ENCODE measurements around the gene ALX3.
A peak's percentile ranks its signal among the peaks of the same experiment; 100 is the strongest.

ALX3 gene

DNA sequence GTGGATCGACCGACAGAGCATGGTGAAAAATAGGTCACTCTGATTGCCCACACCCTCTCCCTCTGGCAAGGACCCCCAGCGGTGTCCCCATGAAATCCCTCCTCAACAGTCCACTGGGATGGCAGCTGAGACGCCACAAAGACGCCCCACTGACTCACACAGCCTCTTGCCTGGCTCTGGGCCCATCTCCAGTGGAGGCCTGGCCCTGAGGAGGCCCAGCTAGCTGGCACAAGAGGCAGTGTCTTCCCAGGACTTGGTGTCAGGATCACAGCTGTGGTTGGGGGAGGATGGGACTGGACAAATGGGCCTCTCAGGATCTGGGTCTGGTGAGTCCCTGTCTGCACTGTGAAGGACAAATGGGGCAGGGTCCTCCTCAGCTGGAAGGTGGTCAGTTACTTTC lies 4.6 kb downstream of the ALX3 start:
- DNase-seq (ENCODE audit: low read depth in 3 of 3), result no peak

DNA sequence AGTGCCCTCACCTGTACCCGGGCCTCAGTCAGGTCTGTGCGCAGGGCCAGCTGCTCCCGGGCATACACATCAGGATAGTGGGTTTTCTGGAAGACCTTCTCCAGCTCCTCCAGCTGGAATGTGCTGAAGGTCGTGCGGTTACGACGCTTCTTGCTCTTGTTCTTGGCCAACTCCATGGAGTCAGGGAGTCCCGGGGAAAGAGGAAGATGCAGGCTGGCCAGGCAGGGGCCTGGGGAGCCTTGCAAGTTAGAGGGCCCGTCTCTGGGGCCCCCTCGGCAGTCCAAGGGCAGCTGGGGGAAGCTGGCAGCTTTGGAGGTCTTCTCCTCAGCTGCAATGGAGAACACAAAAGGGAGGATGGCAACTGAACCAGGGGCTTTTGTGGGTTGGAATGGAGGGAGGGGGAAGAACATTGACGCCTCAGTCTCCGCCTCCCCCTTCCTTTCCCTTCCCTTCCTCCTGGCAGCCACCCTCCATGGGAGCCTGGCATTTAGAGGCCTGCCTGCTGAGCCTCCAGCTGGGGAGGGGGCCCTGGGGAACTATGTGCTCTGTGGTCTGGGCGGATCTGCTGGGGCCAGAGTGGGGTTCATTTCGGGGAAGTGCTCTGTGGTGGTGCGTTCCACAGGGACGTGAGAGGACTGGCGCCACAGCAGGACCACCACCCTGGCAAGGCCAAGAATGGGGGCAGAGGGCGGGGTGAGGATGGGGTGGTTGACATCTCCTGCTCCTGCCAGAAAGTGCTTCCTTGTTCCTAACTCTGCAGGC lies 5.7 kb downstream of the ALX3 start:
- no peak for DNase-seq (ENCODE audit: low read depth in 3 of 3)

DNA sequence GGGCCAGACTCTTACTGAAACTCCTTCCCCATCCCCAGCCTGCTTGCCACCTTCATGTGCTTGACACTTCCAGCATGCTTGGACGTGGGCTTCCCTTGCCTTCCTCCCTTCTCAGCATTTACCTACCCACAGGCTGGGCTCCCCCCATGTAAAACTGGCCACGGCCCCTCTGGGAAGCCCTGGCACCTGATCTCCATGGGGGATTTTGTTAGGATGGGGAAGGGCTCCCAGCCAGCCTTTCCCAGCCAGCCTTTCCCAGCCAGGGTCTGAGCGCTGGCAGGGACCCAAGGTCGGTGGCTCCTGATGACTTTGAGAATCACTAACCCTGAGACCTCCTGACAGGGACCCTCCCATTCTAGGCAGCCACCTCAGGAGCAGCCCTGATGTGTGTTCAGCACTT lies 6.7 kb downstream of the ALX3 start:
- DNase-seq (ENCODE audit: low read depth in 3 of 3), result no peak

DNA sequence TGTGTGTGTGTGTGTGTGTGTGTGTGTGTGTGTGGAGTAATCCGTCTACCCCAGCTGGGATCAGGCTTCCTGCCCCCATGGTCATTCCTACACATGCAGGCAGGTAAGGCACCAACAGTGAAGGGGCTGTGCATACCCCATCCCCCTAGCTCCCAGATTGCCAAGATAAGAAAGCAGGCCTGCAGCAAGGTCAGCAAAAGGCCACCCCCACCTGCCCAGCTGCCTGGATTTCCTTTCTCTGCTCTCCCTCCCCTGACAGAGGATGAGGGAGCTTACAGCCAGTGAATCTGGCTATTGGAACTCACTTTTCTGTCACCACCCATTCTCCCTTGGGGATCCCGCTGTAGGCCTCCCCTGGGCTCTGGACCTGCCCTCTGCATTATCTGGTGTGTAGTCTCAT lies 7.9 kb downstream of the ALX3 start:
- no peak for DNase-seq (ENCODE audit: low read depth in 3 of 3)

DNA sequence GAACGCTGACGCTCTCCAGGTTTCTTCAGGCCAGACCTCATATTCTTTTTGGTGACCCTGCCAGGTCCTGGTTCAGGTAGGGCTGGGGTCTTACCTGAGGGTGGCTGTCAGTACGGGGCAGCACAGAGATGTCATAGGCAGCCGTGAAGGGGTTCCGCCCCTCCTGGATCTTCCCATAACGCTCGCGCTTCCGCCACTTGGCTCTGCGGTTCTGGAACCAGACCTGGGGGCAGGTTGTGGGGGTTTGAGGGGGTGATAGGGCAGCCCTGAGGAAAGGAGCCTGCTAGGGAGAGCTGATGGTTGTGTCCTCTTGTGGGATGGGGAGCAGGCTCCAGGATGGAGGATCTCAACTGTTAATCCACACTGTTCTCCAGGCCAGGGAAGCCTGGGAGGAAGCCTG lies 9.1 kb downstream of the ALX3 start:
- no peak for DNase-seq (ENCODE audit: low read depth in 3 of 3)

DNA sequence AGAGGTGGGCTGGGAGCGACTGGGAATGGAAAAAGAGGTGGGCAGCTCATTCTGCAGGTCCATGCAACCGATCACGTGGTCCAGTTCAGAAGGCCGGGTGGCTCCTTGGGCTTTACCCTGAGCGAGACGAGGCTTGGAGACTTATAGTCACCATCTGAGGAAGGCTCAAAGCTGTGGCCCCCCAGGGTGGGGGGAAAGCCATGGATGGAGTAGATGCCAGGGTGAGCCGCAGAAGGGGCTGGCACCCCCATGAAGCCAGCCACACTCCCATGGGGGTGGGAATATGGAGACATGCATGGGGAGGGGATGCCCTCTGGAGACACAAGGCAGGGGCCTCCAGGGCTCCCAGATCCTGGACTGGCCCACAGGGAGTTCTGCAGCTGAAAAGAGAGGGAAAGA lies 9.8 kb downstream of the ALX3 start:
- DNase-seq (ENCODE audit: low read depth in 3 of 3), result no peak

DNA sequence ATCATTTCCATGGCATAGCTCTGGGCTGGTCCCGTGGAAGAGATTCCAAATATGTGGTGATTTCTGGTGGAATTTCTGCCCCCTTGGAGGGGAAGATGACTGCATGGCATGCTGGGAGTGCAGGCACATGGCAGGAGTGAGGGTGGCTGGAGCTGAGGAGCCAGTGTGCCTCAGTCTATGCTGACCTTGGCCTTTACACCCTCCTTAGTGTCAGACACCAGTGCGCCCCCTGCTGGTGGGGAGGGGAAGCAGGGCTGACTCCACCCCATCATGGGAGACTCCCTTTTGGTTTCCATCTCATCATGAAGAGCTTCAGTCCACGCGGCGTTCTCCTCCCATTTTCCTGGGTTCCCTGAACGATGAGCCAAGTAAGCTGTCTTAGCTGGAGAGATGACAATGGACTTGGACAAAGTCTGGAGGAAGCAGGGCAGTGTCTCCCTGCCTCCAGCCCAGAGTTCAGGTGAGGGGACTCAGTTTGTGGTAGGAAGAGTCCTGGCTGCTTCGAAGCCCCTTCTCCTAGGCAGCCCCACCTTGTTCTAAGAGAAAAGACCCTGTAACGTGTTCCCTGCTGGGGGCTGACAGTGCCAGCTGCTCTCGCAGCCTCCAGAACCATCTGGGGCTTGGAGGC lies 10.3 kb downstream of the ALX3 start:
- peak; percentile 53 to 65 (median 57) for DNase-seq (ENCODE audit: low read depth in 3 of 3)

DNA sequence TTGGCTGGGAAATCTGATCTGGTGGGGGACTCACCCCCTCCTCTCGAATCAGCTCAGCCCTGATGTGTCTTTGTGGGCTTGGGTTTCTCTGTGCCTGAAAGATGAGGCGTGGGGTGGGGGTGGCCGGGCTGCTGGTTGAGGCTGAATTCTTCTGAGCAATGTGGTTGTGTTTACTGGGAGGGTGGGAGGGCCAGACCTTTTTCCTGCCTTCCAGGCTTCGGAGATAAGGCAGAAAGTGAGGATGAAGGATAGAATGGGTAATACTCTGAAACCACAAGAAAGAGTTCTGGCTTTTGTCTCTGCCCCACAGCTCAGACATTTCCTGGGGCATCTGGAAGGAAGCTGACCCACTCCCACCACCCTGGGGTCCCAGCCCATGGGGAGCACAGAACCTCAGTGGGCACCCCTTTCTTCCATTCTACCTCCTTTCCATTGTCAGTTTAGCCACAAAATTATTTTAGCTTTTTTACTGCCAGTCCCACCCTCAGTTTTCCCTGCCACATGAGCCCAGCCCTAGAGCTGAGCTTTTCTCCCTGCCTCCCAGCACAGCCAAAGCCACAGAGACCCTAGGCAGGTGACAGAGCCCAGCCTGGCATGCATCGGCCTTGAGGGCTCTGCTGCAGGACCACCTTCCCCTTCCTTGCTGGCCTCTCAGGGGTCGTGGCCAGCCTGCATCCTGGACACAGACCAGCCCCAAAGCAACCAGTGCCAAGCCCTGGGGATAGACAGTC lies 11.2 kb downstream of the ALX3 start:
- no peak for DNase-seq (ENCODE audit: low read depth in 3 of 3)

DNA sequence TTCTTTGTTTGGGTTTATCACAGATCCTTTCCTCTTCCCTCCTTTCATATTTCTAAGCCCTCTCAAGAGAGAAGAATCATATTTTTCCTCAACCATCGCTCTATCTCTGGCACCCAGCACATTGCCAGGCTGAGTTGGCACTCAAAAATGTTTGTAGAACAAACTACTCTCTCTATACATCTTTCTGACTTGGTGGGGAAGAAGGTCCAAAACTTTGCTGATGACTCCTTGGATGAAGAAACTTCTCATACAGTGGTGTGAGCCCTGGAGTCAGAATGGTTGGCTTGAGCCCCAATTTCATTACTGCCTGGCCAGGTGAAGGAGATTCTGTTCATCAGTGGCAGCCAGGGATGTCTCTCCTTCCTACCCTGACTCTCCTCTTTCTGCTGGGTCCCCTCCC lies 11.9 kb downstream of the ALX3 start:
- DNase-seq (ENCODE audit: low read depth in 3 of 3), result no peak

DNA sequence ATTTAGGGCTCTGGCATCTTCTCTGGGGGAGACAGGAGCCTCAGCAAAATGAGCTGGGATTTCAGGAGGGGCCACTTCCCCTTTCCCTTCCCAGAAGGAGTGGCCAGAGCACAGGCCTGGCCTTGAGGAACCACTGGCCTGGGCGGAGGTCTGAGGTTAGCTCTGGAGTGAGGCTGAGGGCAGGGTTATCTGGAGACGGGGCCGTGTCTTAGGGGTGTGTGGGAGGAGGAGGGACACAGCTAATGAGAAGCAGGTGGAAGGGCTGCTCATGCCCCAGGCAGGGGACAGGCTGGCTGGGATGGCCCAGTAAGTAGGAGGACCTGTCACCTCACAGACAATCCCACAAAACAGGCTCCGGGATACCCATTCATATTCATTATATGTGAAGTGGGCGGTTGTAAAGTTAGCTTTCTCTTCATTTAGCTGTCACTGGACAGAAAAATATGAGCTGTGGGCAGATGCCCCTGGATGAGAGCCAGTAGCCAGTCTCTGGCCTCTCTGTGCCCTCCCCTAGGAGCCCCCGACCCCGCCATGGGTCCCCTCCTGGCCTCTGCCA lies 12.4 kb downstream of the ALX3 start:
- no peak for DNase-seq (ENCODE audit: low read depth in 3 of 3)

DNA sequence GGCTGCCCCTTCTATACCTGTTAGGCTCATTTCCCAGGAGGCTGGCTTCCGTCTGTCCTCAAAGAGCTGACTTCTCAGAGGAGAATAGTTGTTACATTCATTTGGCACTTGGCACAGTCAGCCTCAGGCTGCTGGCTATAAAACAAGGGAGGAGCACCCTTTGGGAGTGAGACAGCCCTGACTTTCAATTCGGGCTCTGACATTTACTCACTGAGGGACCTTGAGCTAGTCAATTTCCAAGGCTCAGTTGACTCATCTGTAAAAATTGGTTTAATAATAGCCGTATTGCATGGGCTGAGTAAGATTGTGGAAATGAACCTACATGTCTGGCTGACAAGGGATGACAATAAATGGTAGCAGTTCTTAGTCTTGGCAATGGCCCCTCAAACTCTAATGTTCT lies 13.7 kb downstream of the ALX3 start:
- no peak for DNase-seq (ENCODE audit: low read depth in 3 of 3)

DNA sequence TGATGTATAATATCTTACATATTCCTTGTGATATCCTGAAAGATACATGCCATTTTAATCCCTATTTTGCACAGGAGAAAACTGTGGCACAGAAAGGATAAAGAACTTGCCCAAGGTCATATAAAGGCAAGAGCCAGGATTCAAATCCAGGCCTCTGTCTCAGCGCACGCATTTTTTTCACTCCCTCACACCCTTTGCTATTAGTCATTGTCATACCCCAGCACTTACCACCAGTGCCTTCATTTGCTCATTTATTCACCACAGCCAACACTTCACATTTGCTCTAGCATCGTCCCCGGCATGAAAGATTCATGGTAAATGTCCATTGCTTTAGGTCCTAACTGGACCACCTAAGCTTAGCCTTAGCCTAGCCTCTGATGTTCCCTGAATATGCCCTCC lies 14.2 kb downstream of the ALX3 start:
- no peak for DNase-seq (ENCODE audit: low read depth in 3 of 3)

DNA sequence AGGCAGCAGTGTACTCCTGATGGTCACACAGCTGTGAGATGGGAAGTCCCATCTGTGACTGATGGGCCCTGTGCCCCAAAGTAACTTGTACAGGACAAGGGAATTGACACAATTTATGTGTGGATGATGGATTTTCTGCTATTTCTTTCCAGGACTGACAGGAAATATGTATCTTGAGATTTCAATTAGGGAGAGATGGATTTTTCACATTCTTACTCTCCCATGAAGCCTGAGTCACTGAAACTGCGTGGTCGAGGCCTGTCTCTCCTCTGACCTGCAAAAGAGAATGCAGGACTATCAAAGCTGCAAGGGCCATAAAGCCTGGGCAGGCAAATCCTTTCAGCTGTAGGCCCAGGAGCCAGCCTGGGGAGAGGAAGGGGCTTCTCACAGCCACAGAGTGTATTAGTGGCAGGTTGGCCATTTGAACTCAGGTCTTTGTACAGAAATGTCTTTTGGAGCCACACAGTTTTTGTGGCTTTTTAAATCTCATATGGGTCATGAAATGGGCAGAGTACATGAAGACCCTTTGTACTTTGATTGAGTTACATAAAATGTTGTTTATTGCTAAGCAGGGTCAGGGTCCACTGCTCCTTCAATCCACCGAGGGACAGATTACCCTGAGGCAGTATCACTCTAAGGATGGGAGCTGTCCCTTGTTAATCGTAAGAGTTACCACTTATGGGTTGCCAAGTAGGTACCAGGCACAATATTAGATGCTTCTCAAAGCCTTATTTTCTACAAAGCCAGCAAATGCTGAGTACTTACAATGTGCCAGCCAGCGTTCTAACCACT lies 14.8 kb downstream of the ALX3 start:
- DNase-seq (ENCODE audit: low read depth in 3 of 3), result no peak

DNA sequence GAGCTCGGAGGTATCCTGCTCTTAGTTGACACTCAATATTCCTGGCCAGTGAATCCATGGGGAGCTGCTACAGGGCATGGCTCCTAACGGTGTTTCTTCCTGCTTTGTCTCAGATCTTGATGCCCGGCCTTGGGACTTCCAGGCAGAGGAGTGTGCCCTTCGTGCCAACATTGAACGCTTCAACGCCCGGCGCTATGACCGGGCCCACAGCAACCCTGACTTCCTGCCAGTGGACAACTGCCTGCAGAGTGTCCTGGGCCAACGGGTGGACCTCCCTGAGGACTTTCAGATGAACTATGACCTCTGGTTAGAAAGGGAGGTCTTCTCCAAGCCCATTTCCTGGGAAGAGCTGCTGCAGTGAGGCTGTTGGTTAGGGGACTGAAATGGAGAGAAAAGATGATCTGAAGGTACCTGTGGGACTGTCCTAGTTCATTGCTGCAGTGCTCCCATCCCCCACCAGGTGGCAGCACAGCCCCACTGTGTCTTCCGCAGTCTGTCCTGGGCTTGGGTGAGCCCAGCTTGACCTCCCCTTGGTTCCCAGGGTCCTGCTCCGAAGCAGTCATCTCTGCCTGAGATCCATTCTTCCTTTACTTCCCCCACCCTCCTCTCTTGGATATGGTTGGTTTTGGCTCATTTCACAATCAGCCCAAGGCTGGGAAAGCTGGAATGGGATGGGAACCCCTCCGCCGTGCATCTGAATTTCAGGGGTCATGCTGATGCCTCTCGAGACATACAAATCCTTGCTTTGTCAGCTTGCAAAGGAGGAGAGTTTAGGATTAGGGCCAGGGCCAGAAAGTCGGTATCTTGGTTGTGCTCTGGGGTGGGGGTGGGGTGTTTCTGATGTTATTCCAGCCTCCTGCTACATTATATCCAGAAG lies 16.7 kb downstream of the ALX3 start:
- peak; percentile 40 to 57 (median 43) for DNase-seq (ENCODE audit: low read depth in 3 of 3)

DNA sequence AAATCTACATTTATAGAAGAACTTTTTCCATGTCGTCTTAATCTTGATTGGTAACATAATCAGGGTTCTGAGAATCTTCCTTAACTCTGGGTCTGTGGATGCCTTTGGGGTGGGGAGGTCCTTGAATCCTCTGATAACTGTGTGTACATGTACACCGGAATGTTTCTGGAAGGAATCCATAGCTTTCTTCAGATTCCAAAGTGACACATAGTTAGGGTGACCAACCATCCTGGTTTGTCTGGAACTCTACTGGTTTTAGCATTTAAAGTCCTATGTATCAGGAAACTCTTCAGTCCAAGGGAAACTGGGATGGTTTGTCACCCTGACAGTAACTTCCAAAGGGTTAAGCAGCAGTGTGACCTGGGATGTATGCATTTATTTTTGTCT lies 19.2 kb downstream of the ALX3 start:
- DNase-seq (ENCODE audit: low read depth in 3 of 3), result no peak

DNA sequence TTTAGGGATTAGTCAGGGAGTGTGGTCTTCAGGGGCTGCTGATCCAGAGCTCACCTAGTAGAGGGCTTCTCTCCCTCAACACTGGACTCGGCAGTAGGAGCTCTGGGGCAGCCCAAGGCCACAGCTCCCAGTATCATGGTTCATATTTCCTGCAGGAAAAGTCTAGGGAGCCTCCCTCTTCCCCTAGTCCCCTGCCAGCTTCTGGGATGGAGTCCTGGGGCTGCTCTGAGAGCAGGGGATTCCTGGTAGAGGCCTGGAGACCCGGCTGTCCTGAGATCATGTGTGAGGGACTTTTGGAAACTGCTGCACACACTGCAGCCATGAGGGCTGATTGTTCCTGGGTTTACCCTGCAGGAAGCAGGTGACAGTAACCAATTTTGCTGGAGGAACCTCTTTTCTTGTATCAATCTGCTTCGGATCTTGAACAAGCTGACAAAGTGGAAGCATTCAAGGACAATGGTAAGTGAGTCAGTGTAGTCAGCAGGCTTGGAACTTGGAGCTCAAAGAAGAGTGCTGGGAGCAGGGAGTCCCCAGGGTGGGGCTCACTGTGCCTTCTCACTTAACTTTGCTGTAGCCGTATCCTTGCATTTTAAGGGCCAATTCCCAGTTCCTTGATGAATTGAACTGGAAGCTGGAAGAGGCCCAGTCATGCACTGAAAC lies 19.7 kb downstream of the ALX3 start:
- no peak for DNase-seq (ENCODE audit: low read depth in 3 of 3)

DNA sequence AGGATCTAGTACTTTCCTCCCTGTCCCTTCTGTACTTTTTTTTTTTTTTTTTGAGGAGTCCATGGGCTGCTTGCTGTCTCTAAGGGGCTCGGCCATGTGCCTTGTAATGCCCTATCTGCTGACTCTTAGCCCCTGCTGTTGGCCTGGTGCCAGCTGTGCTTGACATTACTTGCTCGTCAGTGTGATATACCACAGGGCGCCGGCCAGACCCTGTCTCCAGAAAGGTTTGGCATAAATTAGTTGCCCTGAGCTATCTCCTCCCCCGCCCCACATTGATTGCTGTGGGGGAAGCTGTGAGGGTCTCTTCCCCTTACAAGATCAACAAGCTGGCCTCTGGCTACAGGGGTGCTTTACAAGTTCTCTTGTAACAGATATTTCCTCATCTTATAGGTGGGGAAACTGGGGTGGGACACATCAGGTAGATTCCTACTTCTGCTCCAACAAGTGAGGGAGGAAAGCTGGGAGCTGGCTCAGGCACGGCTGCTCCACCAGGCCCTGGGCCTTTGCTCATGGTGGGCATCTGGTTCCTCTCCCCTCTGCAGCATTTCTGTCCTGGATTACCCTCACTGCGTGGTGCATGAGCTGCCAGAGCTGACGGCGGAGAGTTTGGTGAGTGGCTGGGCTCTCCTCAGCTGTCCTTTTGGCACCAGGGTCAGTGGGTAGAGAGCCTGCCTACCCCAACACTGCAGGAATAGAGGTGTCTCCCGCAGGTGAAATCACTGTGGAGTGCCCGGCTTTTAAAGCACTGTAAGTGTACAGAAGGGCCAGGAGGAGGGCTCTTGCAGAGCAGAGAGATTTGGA lies 20.5 kb downstream of the ALX3 start:
- no peak for DNase-seq (ENCODE audit: low read depth in 3 of 3)

DNA sequence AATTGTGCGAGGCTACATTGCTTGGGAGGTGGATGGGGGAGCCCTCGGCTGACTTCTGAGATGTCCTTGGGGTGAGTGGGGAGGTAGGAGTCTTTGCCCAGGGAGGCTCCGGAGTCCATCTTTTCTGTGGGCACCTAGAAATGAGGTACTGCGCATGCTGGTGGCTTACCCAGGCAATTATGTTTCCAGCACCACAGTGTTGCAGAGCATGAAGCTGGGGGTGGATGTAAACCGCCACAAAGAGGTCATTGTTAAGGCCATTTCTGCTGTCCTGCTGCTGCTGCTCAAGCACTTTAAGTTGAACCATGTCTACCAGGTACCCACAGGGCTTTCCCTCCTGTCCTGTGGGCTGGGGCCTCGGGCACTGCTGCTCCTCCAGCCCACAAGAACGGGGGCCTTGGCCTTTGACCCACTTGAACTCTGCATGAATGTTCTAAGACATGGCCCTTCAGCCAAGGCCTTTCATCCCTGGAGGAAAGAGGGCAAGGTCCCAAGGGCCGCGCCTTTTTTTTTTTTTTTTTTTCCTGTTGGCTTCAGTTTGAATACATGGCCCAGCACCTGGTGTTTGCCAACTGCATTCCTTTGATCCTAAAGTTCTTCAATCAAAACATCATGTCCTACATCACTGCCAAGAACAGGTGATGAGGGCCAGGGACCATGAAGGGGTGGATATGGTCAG lies 21.4 kb downstream of the ALX3 start:
- DNase-seq (ENCODE audit: low read depth in 3 of 3), result no peak

DNA sequence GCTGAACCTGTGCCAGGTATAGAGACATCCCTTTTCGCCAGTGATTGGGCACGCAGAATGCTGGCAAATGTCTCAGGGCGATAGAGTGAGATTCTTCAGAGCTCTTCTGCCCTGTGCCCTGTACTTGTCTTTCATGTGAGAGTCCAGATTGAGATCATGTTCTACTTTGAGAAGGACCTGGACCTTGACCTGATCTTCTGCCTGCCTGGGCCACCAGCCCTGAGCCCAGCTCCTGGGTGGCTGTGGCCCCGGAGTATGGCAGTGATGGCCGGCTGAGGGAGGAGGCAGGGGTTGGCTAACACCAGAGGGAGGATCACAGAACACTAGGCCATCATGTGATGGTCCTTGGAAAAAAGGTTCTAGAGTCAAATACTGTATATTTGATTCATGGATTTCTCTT lies 22.2 kb downstream of the ALX3 start:
- DNase-seq (ENCODE audit: low read depth in 3 of 3), result no peak

All from stimulated activated CD4-positive, alpha-beta T cell treated with anti-CD3 and anti-CD28 coated beads, TNF-alpha, amount 100 ng/mL, for 4 hours (primary cell).